ENCODE data around the gene CSMD2.

- no peak for TF ChIP-seq CTCF (IDR thresholded peaks at IDR 0.05; ENCODE audit: low read depth, low read length)
- no peak for TF ChIP-seq EZH2phosphoT487 (IDR thresholded peaks at IDR 0.05; ENCODE audit: low read depth)
Measured at GRCh38 chr1:34053660-34054059, 111.4 kb downstream of the CSMD2 start.
